Right lobe of liver (tissue), 4 donors: ENCODE measurements around the gene HIF1A.

Experiments used
- POLR2A ChIP-seq: fragments of 450-650 bp; IDR thresholded peaks from one replicate; pipeline ENCODE4 v1.6.1; 2017; ENCODE audit warnings: antibody characterized with exemption, mild to moderate bottlenecking
- TF ChIP-seq, protein P1 (sequence below), 4 donors: fragments of 200-600 bp in 3 of 4; fragments of 450-650 bp in 1 of 4; IDR thresholded peaks; one replicate each; pipeline versions ENCODE4 v1.5.1 to v1.8.0; 2016 to 2022; ENCODE audit warnings: antibody characterized with exemption in 4 of 4, mild to moderate bottlenecking in 2 of 4
- donor health status: DM: no; HTN: no; CAD: no.
- donor health status: DM: no; HTN: no; CAD: no.
- donor health status: DM: no; HTN: yes; CAD: no.

DNA sequence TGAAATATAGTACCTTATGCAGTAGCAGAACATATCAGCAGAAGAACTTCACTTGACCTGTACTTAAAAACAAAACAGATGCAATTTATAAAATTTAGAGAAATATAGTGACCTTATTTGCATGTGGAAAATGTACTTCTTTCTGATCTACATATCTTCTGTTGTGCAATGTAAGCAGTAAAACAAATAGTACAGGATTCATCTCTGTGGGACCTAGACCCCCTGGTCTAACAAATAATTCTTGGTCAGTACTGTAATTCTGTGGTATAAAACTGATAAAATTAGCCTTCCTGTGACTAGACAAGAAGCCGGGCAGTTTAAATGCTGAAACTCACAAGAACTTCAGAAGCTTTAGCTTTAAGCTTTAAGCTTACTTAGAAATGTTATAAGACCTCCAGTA lies 21.6 kb downstream of the HIF1A start:
- TF ChIP-seq, protein P1, sequence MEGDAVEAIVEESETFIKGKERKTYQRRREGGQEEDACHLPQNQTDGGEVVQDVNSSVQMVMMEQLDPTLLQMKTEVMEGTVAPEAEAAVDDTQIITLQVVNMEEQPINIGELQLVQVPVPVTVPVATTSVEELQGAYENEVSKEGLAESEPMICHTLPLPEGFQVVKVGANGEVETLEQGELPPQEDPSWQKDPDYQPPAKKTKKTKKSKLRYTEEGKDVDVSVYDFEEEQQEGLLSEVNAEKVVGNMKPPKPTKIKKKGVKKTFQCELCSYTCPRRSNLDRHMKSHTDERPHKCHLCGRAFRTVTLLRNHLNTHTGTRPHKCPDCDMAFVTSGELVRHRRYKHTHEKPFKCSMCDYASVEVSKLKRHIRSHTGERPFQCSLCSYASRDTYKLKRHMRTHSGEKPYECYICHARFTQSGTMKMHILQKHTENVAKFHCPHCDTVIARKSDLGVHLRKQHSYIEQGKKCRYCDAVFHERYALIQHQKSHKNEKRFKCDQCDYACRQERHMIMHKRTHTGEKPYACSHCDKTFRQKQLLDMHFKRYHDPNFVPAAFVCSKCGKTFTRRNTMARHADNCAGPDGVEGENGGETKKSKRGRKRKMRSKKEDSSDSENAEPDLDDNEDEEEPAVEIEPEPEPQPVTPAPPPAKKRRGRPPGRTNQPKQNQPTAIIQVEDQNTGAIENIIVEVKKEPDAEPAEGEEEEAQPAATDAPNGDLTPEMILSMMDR (IDR thresholded peaks at IDR 0.05): no peak
- no peak for TF ChIP-seq POLR2A
